CD4-positive, alpha-beta T cell treated with Interleukin-4 for 1 hour (primary cell): ENCODE measurements around the gene SRMS.

Source experiments
- DNase-seq, 2 donors: peaks; one replicate each; pipeline ENCODE4 v3.0.0-alpha.2; 2020 to 2022

Gene SRMS

DNA sequence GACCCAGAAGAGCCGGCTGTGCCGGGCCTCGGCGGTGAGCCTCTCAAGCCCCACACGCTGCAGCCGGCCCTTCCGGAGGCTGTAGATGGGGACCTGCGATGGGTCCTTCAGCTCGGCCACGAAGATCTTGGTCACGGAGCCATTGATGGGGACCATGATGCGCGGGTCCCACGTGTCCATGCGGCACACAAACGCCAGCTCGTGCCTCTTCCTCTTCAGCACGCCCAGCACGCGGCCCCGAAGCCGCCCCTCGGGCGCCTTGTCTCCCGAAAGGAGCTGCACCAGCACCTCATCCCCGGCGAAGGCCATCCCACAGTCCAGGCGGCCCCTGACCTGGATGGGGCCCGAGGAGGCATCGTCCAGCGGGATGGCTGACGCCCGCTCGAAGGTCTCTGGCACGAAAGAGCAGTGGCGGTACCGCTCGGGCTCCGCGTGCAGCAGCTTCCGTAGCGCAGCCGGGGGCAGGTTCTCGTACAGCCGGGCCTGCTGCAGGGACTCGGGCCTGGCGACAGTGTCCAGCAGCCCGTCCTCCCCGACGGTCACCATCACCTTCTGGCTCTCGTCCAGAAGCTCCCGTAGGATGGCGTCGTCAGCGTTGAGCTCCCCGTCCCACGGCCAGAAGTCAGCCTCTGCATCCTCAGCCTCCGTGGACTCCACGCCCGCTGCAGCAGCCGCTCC lies 17.6 kb upstream of the SRMS start:
- no peak for DNase-seq

GRCh38 chr20:63564036-63564810 lies 16.7 kb upstream of the SRMS start:
- no peak for DNase-seq

- DNase-seq = no peak
Observed at GRCh38 chr20:63563225-63563935, 15.8 kb upstream of the SRMS start.

DNA sequence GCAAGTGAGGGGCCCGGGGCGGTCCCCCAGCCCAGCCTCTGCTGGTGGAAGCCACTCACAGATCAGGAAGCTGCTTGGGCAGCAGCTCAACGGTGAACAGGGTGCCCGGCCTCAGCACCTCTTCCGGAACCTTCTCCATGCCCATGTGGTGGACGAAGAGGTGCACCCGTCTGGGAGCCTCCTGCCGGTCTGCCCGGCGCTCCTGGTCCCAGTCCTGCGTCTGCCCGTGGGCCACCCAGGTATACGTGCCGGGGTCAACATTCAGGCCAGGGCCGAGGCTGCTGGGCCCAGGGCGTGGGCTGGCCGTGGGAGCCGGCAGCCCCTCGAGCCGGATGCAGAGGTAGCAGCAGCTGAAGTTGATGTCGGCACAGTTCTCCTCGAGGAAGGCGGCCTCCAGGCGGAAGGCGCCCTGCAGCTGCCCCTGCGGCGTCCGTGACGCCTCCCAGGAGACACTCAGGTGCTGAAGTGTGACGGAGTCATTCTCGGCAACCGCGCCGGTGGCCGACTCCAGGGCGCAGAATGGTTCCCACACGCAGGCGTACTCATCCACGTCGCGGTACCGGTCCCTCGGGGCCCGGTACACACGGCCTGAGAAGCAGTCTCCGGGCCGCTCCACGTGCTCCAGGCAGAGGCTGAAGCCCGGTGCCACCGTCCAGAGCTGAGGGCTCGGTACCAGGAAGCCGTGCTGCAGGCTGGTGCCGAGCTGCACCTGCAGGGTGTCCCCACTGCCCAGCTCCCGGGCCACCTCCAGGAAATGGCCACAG lies 15.1 kb upstream of the SRMS start:
- DNase-seq = no peak

GRCh38 chr20:63561624-63562396 lies 14.3 kb upstream of the SRMS start:
- no peak for DNase-seq

GRCh38 chr20:63560856-63561609 lies 13.5 kb upstream of the SRMS start:
- no peak for DNase-seq

DNA sequence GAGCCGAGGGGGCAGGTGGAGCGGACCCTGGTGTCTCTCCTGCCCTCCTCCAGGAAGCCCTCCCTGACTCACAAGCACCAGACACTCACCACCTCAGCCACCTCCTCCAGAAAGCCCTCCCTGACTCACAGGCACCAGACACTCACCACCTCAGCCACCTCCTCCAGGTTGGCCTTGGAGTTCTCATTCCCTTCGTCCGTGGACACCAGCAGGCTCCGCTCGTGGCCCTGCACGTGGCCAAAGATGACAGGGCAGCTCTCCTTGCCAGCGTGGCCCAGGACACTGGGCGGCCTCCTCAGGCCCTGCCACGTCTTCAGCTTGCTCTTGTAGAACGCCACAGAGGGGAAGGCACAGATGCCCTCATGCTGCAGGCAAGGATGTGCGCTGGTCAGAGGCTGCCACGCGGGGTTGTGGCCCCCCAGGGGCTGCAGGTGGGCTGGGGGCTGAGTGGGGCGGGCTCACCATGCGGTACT lies 12.8 kb upstream of the SRMS start:
- no peak for DNase-seq

GRCh38 chr20:63559485-63560332 lies 12.2 kb upstream of the SRMS start:
- DNase-seq = peak; percentile 76

GRCh38 chr20:63558804-63559484 lies 11.4 kb upstream of the SRMS start:
- DNase-seq = no peak

- no peak for DNase-seq
Observed at GRCh38 chr20:63557481-63557891, 9.9 kb upstream of the SRMS start.

- DNase-seq = no peak
Observed at GRCh38 chr20:63556873-63557478, 9.4 kb upstream of the SRMS start.

DNA sequence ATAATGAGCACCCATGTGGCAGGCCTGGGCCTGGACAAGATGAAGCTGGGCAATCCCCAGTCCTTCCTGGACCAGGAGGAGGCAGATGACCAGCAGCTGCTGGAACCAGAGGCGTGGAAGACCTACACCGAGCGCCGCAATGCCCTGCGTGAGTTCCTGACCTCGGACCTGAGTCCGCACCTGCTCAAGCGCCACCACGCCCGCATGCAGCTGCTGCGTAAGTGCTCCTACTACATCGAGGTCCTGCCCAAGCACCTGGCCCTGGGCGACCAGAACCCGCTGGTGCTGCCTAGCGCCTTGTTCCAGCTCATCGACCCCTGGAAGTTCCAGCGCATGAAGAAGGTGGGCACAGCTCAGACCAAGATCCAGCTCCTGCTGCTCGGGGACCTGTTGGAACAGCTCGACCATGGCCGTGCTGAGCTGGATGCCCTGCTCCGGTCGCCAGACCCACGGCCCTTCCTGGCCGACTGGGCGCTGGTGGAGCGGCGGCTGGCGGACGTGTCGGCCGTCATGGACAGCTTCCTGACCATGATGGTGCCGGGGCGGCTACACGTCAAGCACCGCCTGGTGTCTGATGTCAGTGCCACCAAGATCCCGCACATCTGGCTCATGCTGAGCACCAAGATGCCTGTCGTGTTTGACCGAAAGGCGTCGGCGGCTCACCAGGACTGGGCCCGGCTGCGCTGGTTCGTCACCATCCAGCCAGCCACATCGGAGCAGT lies 8.3 kb upstream of the SRMS start:
- DNase-seq = no peak

GRCh38 chr20:63554361-63555278 lies 7.1 kb upstream of the SRMS start:
- DNase-seq = peak in 1 of 2 donors; percentile 35

- DNase-seq = peak; percentile 61 to 63
Observed at GRCh38 chr20:63553933-63554290, 6.4 kb upstream of the SRMS start, which contains the start of gene FNDC11. TSS of gene FNDC11 (plus strand) at chr20:63554159. CDS start at chr20:63555664, 1,505 bp downstream.

GRCh38 chr20:63553251-63553932 lies 5.8 kb upstream of the SRMS start:
- DNase-seq = peak; percentile 91 to 92

GRCh38 chr20:63552481-63553249 lies 5.1 kb upstream of the SRMS start:
- DNase-seq = peak; percentile 70 to 73
